ACC112 (cell line): ENCODE results near the gene ATP5PD.
A peak's percentile ranks its signal among the peaks of the same experiment; 100 is the strongest.

Experiments used
- H2AFZ ChIP-seq: fragments of 200-600 bp; sonication (generic); one replicate; pipeline ENCODE4 v1.6.0; 2017; ENCODE audit warnings: antibody characterized with exemption, low read length; ENCODE audit not compliant: unreplicated experiment
- H3K27ac ChIP-seq: fragments of 200-600 bp; sonication (generic); 2 replicates; pipeline ENCODE4 v1.5.1; 2014; ENCODE audit warnings: low read depth, mild to moderate bottlenecking, antibody characterized with exemption, low read length, moderate library complexity
- H3K27me3 ChIP-seq: fragments of 200-600 bp; sonication (generic); 2 replicates; pipeline ENCODE4 v1.6.1; 2014; ENCODE audit warnings: mild to moderate bottlenecking, antibody characterized with exemption, low read length, moderate library complexity, mixed read lengths; ENCODE audit not compliant: insufficient read depth
- H3K36me3 ChIP-seq: fragments of 200-600 bp; sonication (generic); 2 replicates; pipeline ENCODE4 v1.6.1; 2016; ENCODE audit warnings: mild to moderate bottlenecking, antibody characterized with exemption, low read length, moderate library complexity, mixed read lengths; ENCODE audit not compliant: insufficient read depth
- H3K4me1 ChIP-seq: fragments of 200-600 bp; sonication (generic); one replicate; pipeline ENCODE4 v1.6.1; 2016; ENCODE audit warnings: low read length, mixed read lengths; ENCODE audit not compliant: insufficient read depth, unreplicated experiment, control insufficient read depth
- H3K4me3 ChIP-seq: fragments of 200-600 bp; sonication (generic); 2 replicates; pipeline ENCODE4 v1.5.1; 2014; ENCODE audit warnings: mild to moderate bottlenecking, low read depth, low read length
- H3K79me2 ChIP-seq: fragments of 200-600 bp; sonication (generic); one replicate; pipeline ENCODE4 v1.6.0; 2016; ENCODE audit warnings: low read length; ENCODE audit not compliant: control insufficient read depth, unreplicated experiment, insufficient read depth

Gene ATP5PD

GRCh38 chr17:75046407-75047289 is at the start of gene ATP5PD, which contains the start of gene KCTD2:
TSS of gene ATP5PD (minus strand) at chr17:75046969. CDS start at chr17:75042650, 4,319 bp downstream.
TSS of gene KCTD2 (plus strand) at chr17:75047225. CDS start at chr17:75047251, 26 bp downstream.
- Histone ChIP-seq H2AFZ (peak within 1 kb of the TSS; percentile 85), H3K27ac (peak within 1 kb of the TSS; percentile 80), H3K79me2 (peaks cover 27% of the 10 kb centered on the region), H3K4me1 (peaks cover 13% of the 10 kb centered on the region), H3K27me3 (no peaks in the 10 kb centered on the region), H3K4me3 (peak within 1 kb of the TSS; percentile 93), H3K36me3 (no peaks in the 10 kb centered on the region)

GRCh38 chr17:75096082-75096625 is 49.4 kb upstream of the ATP5PD start:
- H3K36me3 ChIP-seq, result no peaks in the 10 kb centered on the region
- H3K4me3 ChIP-seq, result no peak overlapping the region
- H2AFZ ChIP-seq, result no peak overlapping the region
- H3K27ac ChIP-seq, result no peak overlapping the region
- H3K4me1 ChIP-seq, result peaks cover 23% of the 10 kb centered on the region
- H3K79me2 ChIP-seq, result peaks cover 5% of the 10 kb centered on the region
- no peaks in the 10 kb centered on the region for H3K27me3 ChIP-seq

GRCh38 chr17:75094871-75095399 is 48.2 kb upstream of the ATP5PD start:
- Histone ChIP-seq H3K79me2 (peaks cover 5% of the 10 kb centered on the region), H3K36me3 (no peaks in the 10 kb centered on the region), H2AFZ (no peak overlapping the region), H3K27me3 (no peaks in the 10 kb centered on the region), H3K27ac (no peak overlapping the region), H3K4me1 (peaks cover 27% of the 10 kb centered on the region), H3K4me3 (no peak overlapping the region)

GRCh38 chr17:75093548-75094158 is 46.9 kb upstream of the ATP5PD start:
- Histone ChIP-seq H3K36me3 (no peaks in the 10 kb centered on the region), H2AFZ (no peak overlapping the region), H3K4me1 (peaks cover 34% of the 10 kb centered on the region), H3K27ac (no peak overlapping the region), H3K4me3 (no peak overlapping the region), H3K79me2 (peaks cover 8% of the 10 kb centered on the region), H3K27me3 (no peaks in the 10 kb centered on the region)

GRCh38 chr17:75091855-75092327 is 45.1 kb upstream of the ATP5PD start:
- Histone ChIP-seq H3K4me3 (no peak overlapping the region), H3K79me2 (peaks cover 8% of the 10 kb centered on the region), H3K27me3 (no peaks in the 10 kb centered on the region), H3K27ac (no peak overlapping the region), H3K36me3 (no peaks in the 10 kb centered on the region), H3K4me1 (peaks cover 37% of the 10 kb centered on the region), H2AFZ (no peak overlapping the region)

- H2AFZ ChIP-seq, result no peak overlapping the region
- H3K27me3 ChIP-seq, result no peaks in the 10 kb centered on the region
- H3K36me3 ChIP-seq, result no peaks in the 10 kb centered on the region
- no peak overlapping the region for H3K4me3 ChIP-seq
- no peak overlapping the region for H3K27ac ChIP-seq
- peaks cover 8% of the 10 kb centered on the region for H3K79me2 ChIP-seq
- H3K4me1 ChIP-seq, result peaks cover 44% of the 10 kb centered on the region
Observed at GRCh38 chr17:75090871-75091854, 44.4 kb upstream of the ATP5PD start.

- Histone ChIP-seq H2AFZ (peak overlapping the region; percentile 19), H3K4me1 (peaks cover 53% of the 10 kb centered on the region), H3K27me3 (no peaks in the 10 kb centered on the region), H3K4me3 (peak overlapping the region; percentile 80), H3K36me3 (no peaks in the 10 kb centered on the region), H3K27ac (peak overlapping the region; percentile 47), H3K79me2 (peaks cover 8% of the 10 kb centered on the region)
Observed at GRCh38 chr17:75088465-75089417, 42.0 kb upstream of the ATP5PD start.

GRCh38 chr17:75087558-75088453 is 41.0 kb upstream of the ATP5PD start, which contains the start of gene SLC16A5:
TSS of gene SLC16A5 (plus strand) at chr17:75087954. CDS start at chr17:75093637, 5,683 bp downstream.
- H3K36me3 ChIP-seq, result no peaks in the 10 kb centered on the region
- H3K27me3 ChIP-seq, result no peaks in the 10 kb centered on the region
- H3K79me2 ChIP-seq, result peaks cover 8% of the 10 kb centered on the region
- H3K4me3 ChIP-seq, result peak within 1 kb of the TSS; percentile 80
- H2AFZ ChIP-seq, result peak within 1 kb of the TSS; percentile 19
- peak within 1 kb of the TSS; percentile 47 for H3K27ac ChIP-seq
- peaks cover 49% of the 10 kb centered on the region for H3K4me1 ChIP-seq
